Stimulated activated naive CD8-positive, alpha-beta T cell treated with anti-CD3 and anti-CD28 coated beads, Interleukin-15, amount 100 ng/mL, for 72 hours (primary cell): Measurements from ENCODE around the gene RNF31.

Experiments
- ATAC-seq: fragments of 150-1000 bp; cut with Tn5 transposase; 2 replicates; pipeline ENCODE4 v1.10.0; 2021; ENCODE audit warnings: mild to moderate bottlenecking, moderate library complexity
- DNase-seq, 2 donors: peaks; one replicate each; pipeline ENCODE4 v3.0.0; 2021 to 2022
- H3K27ac Mint-ChIP-seq, 2 donors: one replicate each; pipeline ENCODE4 v1.8.0; 2022; ENCODE audit warnings: mild to moderate bottlenecking in 2 of 2, mixed read lengths in 2 of 2, moderate library complexity in 2 of 2
- H3K27me3 Mint-ChIP-seq: one replicate; pipeline ENCODE4 v1.8.0; 2022; ENCODE audit warnings: mixed read lengths
- H3K4me1 Mint-ChIP-seq: one replicate; pipeline ENCODE4 v1.8.0; 2022; ENCODE audit warnings: mild to moderate bottlenecking, mixed read lengths
- H3K4me3 Mint-ChIP-seq, 2 donors: one replicate each; pipeline ENCODE4 v1.8.0; 2022; ENCODE audit warnings: mild to moderate bottlenecking in 2 of 2, mixed read lengths in 2 of 2, moderate library complexity in 1 of 2
- H3K9me3 Mint-ChIP-seq, 2 donors: one replicate each; pipeline ENCODE4 v1.8.0; 2022; ENCODE audit warnings: mixed read lengths in 2 of 2

The RNF31 gene

GRCh38 chr14:24207104-24207551 lies 59.8 kb downstream of the RNF31 start:
- H3K4me3 Mint-ChIP-seq = no peak overlapping the region
- peak overlapping the region in 1 of 2 donors; percentile 4 for H3K27ac Mint-ChIP-seq
- peaks cover 46% of the 10 kb centered on the region for H3K4me1 Mint-ChIP-seq
- DNase-seq (no peak), ATAC-seq (no peak)
- H3K9me3 Mint-ChIP-seq = peaks cover 7 to 8% of the 10 kb centered on the region in 2 donors
- no peaks in the 10 kb centered on the region for H3K27me3 Mint-ChIP-seq

- DNase-seq = no peak
- Mint-ChIP-seq H3K4me3 (no peak overlapping the region), H3K27ac (peak overlapping the region in 1 of 2 donors; percentile 57), H3K4me1 (peaks cover 51% of the 10 kb centered on the region), H3K9me3 (peaks cover 6% of the 10 kb centered on the region in 2 donors), H3K27me3 (no peaks in the 10 kb centered on the region)
- no peak for ATAC-seq
Measured at GRCh38 chr14:24207625-24208024, 60.3 kb downstream of the RNF31 start.
